Measurements from ENCODE around the gene DOCK3. TPM values are rescaled to one million over a fixed set of nuclear protein-coding genes. Genes with fewer than 3 reads are reported as not detected.

Gene DOCK3
- polyA plus RNA-seq, 1 donor = 2.1 TPM

GRCh38 chr3:51389423-51390183 is 714.9 kb downstream of the DOCK3 start:
- DNase-seq = no peak

GRCh38 chr3:51390246-51391074 is 715.7 kb downstream of the DOCK3 start:
- no peak for DNase-seq

- DNase-seq = peak; percentile 95
These were observed 716.4 kb downstream of the DOCK3 start, which contains the start of gene RBM15B for GRCh38 chr3:51391075-51391565. Gene RBM15B, plus strand, starts transcription at chr3:51391285. Its CDS starts 115 bp downstream, at chr3:51391400.

- no peak for DNase-seq
These were observed 717.0 kb downstream of the DOCK3 start for GRCh38 chr3:51391566-51392354.

- DNase-seq = no peak
These were observed 717.8 kb downstream of the DOCK3 start for GRCh38 chr3:51392355-51393133.

- DNase-seq = no peak
These were observed 718.4 kb downstream of the DOCK3 start for GRCh38 chr3:51393134-51393495.

GRCh38 chr3:51393564-51393963 is 718.8 kb downstream of the DOCK3 start:
- no peak for DNase-seq

GRCh38 chr3:51394541-51394940 is 719.8 kb downstream of the DOCK3 start:
- DNase-seq = no peak

GRCh38 chr3:51395493-51396213 is 720.9 kb downstream of the DOCK3 start:
- DNase-seq = no peak

GRCh38 chr3:51396401-51396800 is 721.7 kb downstream of the DOCK3 start:
- no peak for DNase-seq

GRCh38 chr3:51397392-51397791 is 722.7 kb downstream of the DOCK3 start:
- no peak for DNase-seq

GRCh38 chr3:51398595-51399310 is 724.0 kb downstream of the DOCK3 start:
- DNase-seq = no peak

- no peak for DNase-seq
These were observed 725.4 kb downstream of the DOCK3 start for GRCh38 chr3:51400166-51400565.

- no peak for DNase-seq
These were observed 727.0 kb downstream of the DOCK3 start for GRCh38 chr3:51401735-51402134.

- no peak for DNase-seq
These were observed 728.9 kb downstream of the DOCK3 start for GRCh38 chr3:51403675-51404074.

GRCh38 chr3:51408021-51408420 is 733.3 kb downstream of the DOCK3 start:
- no peak for DNase-seq

- no peak for DNase-seq
These were observed 734.1 kb downstream of the DOCK3 start for GRCh38 chr3:51408813-51409212.

GRCh38 chr3:51422211-51422610 is 747.5 kb downstream of the DOCK3 start:
- no peak for DNase-seq

- DNase-seq = no peak
These were observed 752.2 kb downstream of the DOCK3 start for GRCh38 chr3:51426921-51427320.

GRCh38 chr3:51429138-51429537 is 754.4 kb downstream of the DOCK3 start:
- no peak for DNase-seq

All from left kidney (tissue), 2 donors.